K562 (cell line): ENCODE data around the gene PKP1. TPM values are rescaled to one million over a fixed set of nuclear protein-coding genes. Genes with fewer than 3 reads are reported as not detected.

Experiments
- ATAC-seq: fragments of 200-7000 bp; cut with Tn5 transposase; 3 replicates; pipeline ENCODE4 v1.9.1; 2020; ENCODE audit warnings: moderate library complexity
- BruUV-seq: library from RNA; stranded (reverse); fragments of 400-500 nt; replicated peaks from 2 replicates; lab custom pipeline; 2021; lab: Mats Ljungman, UMichigan
- CTCF ChIA-PET: fragments of 300-600 bp; formaldehyde crosslinking; extraction: SDS; loops from one replicate; lab custom pipeline; 2021; ENCODE audit warnings: low intra/inter-chr PET ratio; lab: Yijun Ruan, JAX
- POLR2A ChIA-PET: fragments of 300-600, 350-650 bp; sonication (Branson Sonifier 250); formaldehyde crosslinking; extraction: SDS; loops from one replicate; lab custom pipeline; 2021; ENCODE audit warnings: antibody characterized with exemption, inconsistent platforms; lab: Yijun Ruan, JAX
- DNase-seq, 4 experiments: peaks; one replicate each; pipeline versions ENCODE4 v3.0.0 to v3.0.0-alpha.2; 2011 to 2018; ENCODE audit warnings: low spot score in 3 of 4, mixed read lengths in 3 of 4; ENCODE audit errors: extremely low read depth in 1 of 4
- FAIRE-seq: peaks from 2 replicates; lab custom pipeline; 2011; peaks lifted over from hg19 to GRCh38; lab: Jason Lieb, UNC
- H2AFZ ChIP-seq: 2 replicates; pipeline ENCODE4 v1.6.0; 2011; ENCODE audit warnings: low read depth, low read length, control low read depth, inconsistent platforms
- H3K27ac ChIP-seq: fragments of 200-600 bp; 3 replicates; pipeline ENCODE4 v1.8.0; 2011; ENCODE audit warnings: low read depth, mild to moderate bottlenecking, control low read depth, inconsistent platforms, low read length, moderate library complexity, mixed read lengths; ENCODE audit errors: extremely low read depth
- H3K27me3 ChIP-seq, 2 experiments: fragments of 300-600 bp in 1 of 2; 2 replicates in 1 of 2; 3 replicates in 1 of 2; pipeline versions ENCODE4 v1.6.0 to v1.8.0; 2011; ENCODE audit warnings: inconsistent platforms in 2 of 2, low read length in 2 of 2, mild to moderate bottlenecking in 1 of 2, mixed read lengths in 1 of 2, moderate library complexity in 1 of 2; ENCODE audit not compliant: control insufficient read depth in 2 of 2, insufficient read depth in 2 of 2
- H3K36me3 ChIP-seq: fragments of 300-600 bp; 3 replicates; pipeline ENCODE4 v1.8.0; 2011; ENCODE audit warnings: mild to moderate bottlenecking, low read length, inconsistent platforms; ENCODE audit not compliant: control insufficient read depth, insufficient read depth
- H3K4me1 ChIP-seq, 2 experiments: fragments of 200-600 bp in 1 of 2; replicated peaks in 1 of 2; 2 replicates in 1 of 2; 3 replicates in 1 of 2; pipeline versions ENCODE4 v1.5.1 to v1.8.0; 2011; ENCODE audit warnings: inconsistent platforms in 2 of 2, low read length in 2 of 2, mild to moderate bottlenecking in 1 of 2, mixed read lengths in 1 of 2, moderate library complexity in 1 of 2; ENCODE audit not compliant: control insufficient read depth in 2 of 2, insufficient read depth in 2 of 2
- H3K4me2 ChIP-seq: 2 replicates; pipeline ENCODE4 v1.6.1; 2011; ENCODE audit warnings: low read length, control low read depth, inconsistent platforms, mixed read lengths; ENCODE audit not compliant: insufficient read depth
- H3K4me3 ChIP-seq: fragments of 200-600 bp; sonication (generic), shearing (Covaris generic); 2 replicates; pipeline ENCODE4 v1.5.1; 2016; ENCODE audit warnings: control low read depth, inconsistent platforms
- H3K79me2 ChIP-seq: fragments of 200-600 bp; 3 replicates; pipeline ENCODE4 v1.8.0; 2011; ENCODE audit warnings: low read length, inconsistent platforms; ENCODE audit not compliant: control insufficient read depth, insufficient read depth
- H3K9ac ChIP-seq, 2 experiments: 2 replicates each; pipeline versions ENCODE4 v1.6.0 to v1.6.1; 2011; ENCODE audit warnings: low read depth in 2 of 2, low read length in 2 of 2, control low read depth in 1 of 2, inconsistent platforms in 1 of 2, mild to moderate bottlenecking in 1 of 2, mixed read lengths in 1 of 2; ENCODE audit not compliant: insufficient read depth in 1 of 2
- H3K9me1 ChIP-seq: one replicate; pipeline ENCODE4 v1.6.0; 2011; ENCODE audit warnings: inconsistent platforms, mild to moderate bottlenecking, low read length, moderate library complexity; ENCODE audit not compliant: control insufficient read depth, insufficient read depth
- H3K9me3 ChIP-seq: replicated peaks from 2 replicates; pipeline ENCODE4 v1.5.1; 2011; ENCODE audit warnings: low read depth, low read length, inconsistent platforms; ENCODE audit not compliant: control insufficient read depth, insufficient read depth
- H4K20me1 ChIP-seq: replicated peaks from 2 replicates; pipeline ENCODE4 v1.6.1; 2011; ENCODE audit warnings: low read length, inconsistent platforms, mixed read lengths; ENCODE audit not compliant: control insufficient read depth, insufficient read depth
- ADNP ChIP-seq: fragments of 200-800 bp; sonication (Bioruptor generic); IDR thresholded peaks from 2 replicates; pipeline ENCODE4 v1.6.1; 2016; ENCODE audit warnings: missing genetic modification characterization, missing compliant biosample characterization
- CREM ChIP-seq: IDR thresholded peaks from 2 replicates; pipeline ENCODE4 v1.6.1; 2014; ENCODE audit warnings: antibody characterized with exemption, low read depth
- HNRNPLL ChIP-seq: fragments of 200-400 bp; formaldehyde crosslinking; IDR thresholded peaks from 2 replicates; pipeline ENCODE4 v1.6.1; 2017; ENCODE audit warnings: low read length, low read depth, mild to moderate bottlenecking; ENCODE audit not compliant: poor library complexity, severe bottlenecking
- NCOA6 ChIP-seq: fragments of 450-650 bp; IDR thresholded peaks from 2 replicates; pipeline ENCODE4 v1.6.1; 2017; ENCODE audit warnings: mild to moderate bottlenecking
- NCOR1 ChIP-seq: fragments of 450-650 bp; IDR thresholded peaks from 2 replicates; pipeline ENCODE4 v1.6.1; 2016; ENCODE audit warnings: mild to moderate bottlenecking, moderate library complexity
- RAD21 ChIP-seq, 2 experiments: fragments of 250-450 bp in 1 of 2; fragments of 450-650 bp in 1 of 2; sonication (Bioruptor Pico) in 1 of 2; formaldehyde crosslinking in 1 of 2; IDR thresholded peaks in 1 of 2; conservative IDR thresholded peaks in 1 of 2; 2 replicates each; pipeline versions ENCODE4 v1.4.0 to v1.8.0; 2020 to 2022; ENCODE audit warnings: mild to moderate bottlenecking in 2 of 2, moderate library complexity in 1 of 2
- RFX1 ChIP-seq: fragments of 450-650 bp; IDR thresholded peaks from 2 replicates; pipeline ENCODE4 v1.6.1; 2016; ENCODE audit warnings: mild to moderate bottlenecking, moderate library complexity
- SMARCA4 ChIP-seq: fragments of 450-650 bp; IDR thresholded peaks from 2 replicates; pipeline ENCODE4 v1.6.1; 2016
- ZZZ3 ChIP-seq: fragments of 450-650 bp; IDR thresholded peaks from 2 replicates; pipeline ENCODE4 v1.6.1; 2016; ENCODE audit warnings: antibody characterized with exemption, mild to moderate bottlenecking, moderate library complexity
- WGBS: fragments of 100-300 bp; shearing (Covaris generic); methylation state at CpG from one replicate; pipeline ENCODE4 v1.1.6; 2016; ENCODE audit warnings: low coverage, mixed read lengths; ENCODE audit not compliant: insufficient coverage; ENCODE audit errors: missing lambda C conversion rate; 5-methylcytosine and 5-hydroxymethylcytosine counted together
- in situ Hi-C: fragments of 300-500 bp; cut with MboI; formaldehyde crosslinking; loops from 4 replicates; pipeline ENCODE4 v1.15.0; 2018; ENCODE audit warnings: inconsistent platforms, mixed read lengths
- intact Hi-C: fragments of 100-400 bp; cut with micrococcal nuclease; formaldehyde crosslinking; loops from 2 replicates; pipeline ENCODE4 v1.14.2; 2022
- polyA plus RNA-seq, 8 experiments: library from polyadenylated mRNA; depleted of rRNA in 4 of 8; stranded (reverse) in 5 of 8; unstranded in 3 of 8; fragments of >200 nt; fragmentation: Nextera tagmentation in 2 of 8; fragmentation: Illumina TruSeq in 1 of 8; extraction: Ambion mirVana in 2 of 8; extraction: Trizol in 1 of 8; gene quantifications; 2 replicates each; pipeline versions ENCODE4 v1.2.1 to v1.2.3, GENCODE V29; 2011 to 2014; ENCODE audit warnings: inconsistent platforms in 1 of 8, missing spikeins in 1 of 8
- total RNA-seq, 7 experiments: library from RNA; depleted of rRNA in 6 of 7; stranded (reverse); fragments of >200 nt in 6 of 7; fragmentation: Illumina TruSeq in 2 of 7; extraction: Trizol in 2 of 7; gene quantifications; 2 replicates each; pipeline versions ENCODE4 v1.2.1 to v1.2.3, GENCODE V29; 2011 to 2021; ENCODE audit warnings: low replicate concordance in 1 of 7
- TF ChIP-seq, protein P1 (sequence below): fragments of 450-650 bp; formaldehyde crosslinking; IDR thresholded peaks from 2 replicates; pipeline ENCODE4 v1.4.0; 2020; ENCODE audit warnings: mild to moderate bottlenecking, moderate library complexity
- TF ChIP-seq, protein P2 (sequence below): sonication (generic); formaldehyde crosslinking; IDR thresholded peaks from 2 replicates; pipeline ENCODE4 v1.8.0; 2022; ENCODE audit warnings: mild to moderate bottlenecking, missing genetic modification reagents

The PKP1 gene
- total and polyA plus RNA-seq, 9 of the 15 experiments (the other 6 are each of a cell fraction or from before 2014, with no cell fraction given) = not detected

DNA sequence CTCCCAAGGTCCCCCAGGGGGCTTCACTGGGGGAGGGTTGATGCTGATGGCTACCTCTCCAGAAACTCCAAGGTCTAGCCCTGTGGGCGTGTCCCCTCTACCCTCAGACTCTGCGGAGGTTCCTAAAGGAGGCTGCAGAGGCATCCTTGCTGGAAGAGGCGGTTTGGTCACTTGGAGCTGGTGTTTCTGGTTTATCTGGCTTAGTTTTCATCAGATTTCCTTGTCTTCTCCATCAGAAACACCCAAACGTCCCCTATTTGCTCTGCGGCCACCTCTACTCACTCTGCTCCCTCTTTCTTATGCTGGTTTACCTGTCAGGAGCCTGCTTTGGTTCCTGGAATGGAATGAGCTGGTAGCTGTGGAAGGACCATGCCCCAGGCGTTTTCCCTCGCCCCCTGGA, 2.5 kb downstream of the PKP1 start:
- H3K9ac ChIP-seq = no peak overlapping the region
- ATAC-seq = no peak
- no peak overlapping the region for H2AFZ ChIP-seq
- ChIA-PET POLR2A (interaction anchor here (0.6 kb wide), 2 partner anchors 9 to 40 kb away, joined by 3 to 4 read pairs; no protein-coding TSS in a partner anchor), CTCF (no interaction called here)
- intact Hi-C loops = no loop called here
- H3K27me3 ChIP-seq = peaks cover 43 to 91% of the 10 kb centered on the region in 2 experiments
- H3K9me1 ChIP-seq = no peaks in the 10 kb centered on the region
- no peak for FAIRE-seq
- no peak overlapping the region for H3K4me2 ChIP-seq
- H3K4me3 ChIP-seq = no peak overlapping the region
- DNase-seq = no peak
- H3K36me3 ChIP-seq = no peaks in the 10 kb centered on the region
- no peaks in the 10 kb centered on the region for H3K9me3 ChIP-seq
- H4K20me1 ChIP-seq = peaks cover 9% of the 10 kb centered on the region
- TF ChIP-seq CREM = no peak
- no peak for TF ChIP-seq ADNP (tag)
- no peak for TF ChIP-seq ZZZ3
- TF ChIP-seq, all 486 proteins: peak for 0
- Histone ChIP-seq H3K79me2 (no peaks in the 10 kb centered on the region), H3K27ac (no peak overlapping the region), H3K4me1 (peaks cover 0 to 9% of the 10 kb centered on the region in 2 experiments; a peak in 1 of 5 replicates)
- BruUV-seq = no TSS peak
- WGBS = 3% methylated on average over 7 of the region's 7 CpGs
- in situ Hi-C loops = no loop called here

DNA sequence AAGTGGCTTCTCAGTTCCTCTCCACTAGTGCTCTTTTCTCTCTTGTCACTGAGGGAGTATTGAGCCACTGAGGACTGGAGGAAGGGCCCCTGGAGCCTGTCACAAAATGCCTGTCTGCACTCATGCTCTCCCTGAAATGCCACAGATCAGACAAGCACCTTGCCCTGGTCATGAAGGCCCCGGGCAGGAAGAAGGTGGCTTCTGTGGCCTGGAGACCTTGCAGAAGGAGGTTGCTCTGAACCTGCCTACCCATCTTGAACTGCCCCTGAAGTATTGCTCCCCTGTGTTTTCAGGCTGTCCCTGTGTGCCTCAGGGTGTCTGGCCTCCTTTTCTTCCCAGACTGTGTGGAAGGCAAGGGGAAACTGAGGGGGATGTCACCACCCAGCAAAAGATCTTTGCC, 3.1 kb downstream of the PKP1 start:
- H3K79me2 ChIP-seq = no peaks in the 10 kb centered on the region
- TF ChIP-seq RFX1 (no peak), NCOR1 (no peak), RAD21 (CRISPR knock-in tag; conservative IDR thresholded peaks at IDR 0.05 in 1 of 2, IDR thresholded peaks at IDR 0.05 in 1 of 2) (no peak), HNRNPLL (no peak), SMARCA4 (no peak), NCOA6 (no peak)
- TF ChIP-seq, protein P1, sequence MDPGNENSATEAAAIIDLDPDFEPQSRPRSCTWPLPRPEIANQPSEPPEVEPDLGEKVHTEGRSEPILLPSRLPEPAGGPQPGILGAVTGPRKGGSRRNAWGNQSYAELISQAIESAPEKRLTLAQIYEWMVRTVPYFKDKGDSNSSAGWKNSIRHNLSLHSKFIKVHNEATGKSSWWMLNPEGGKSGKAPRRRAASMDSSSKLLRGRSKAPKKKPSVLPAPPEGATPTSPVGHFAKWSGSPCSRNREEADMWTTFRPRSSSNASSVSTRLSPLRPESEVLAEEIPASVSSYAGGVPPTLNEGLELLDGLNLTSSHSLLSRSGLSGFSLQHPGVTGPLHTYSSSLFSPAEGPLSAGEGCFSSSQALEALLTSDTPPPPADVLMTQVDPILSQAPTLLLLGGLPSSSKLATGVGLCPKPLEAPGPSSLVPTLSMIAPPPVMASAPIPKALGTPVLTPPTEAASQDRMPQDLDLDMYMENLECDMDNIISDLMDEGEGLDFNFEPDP (CRISPR knock-in tag) = no peak
- TF ChIP-seq, protein P2, sequence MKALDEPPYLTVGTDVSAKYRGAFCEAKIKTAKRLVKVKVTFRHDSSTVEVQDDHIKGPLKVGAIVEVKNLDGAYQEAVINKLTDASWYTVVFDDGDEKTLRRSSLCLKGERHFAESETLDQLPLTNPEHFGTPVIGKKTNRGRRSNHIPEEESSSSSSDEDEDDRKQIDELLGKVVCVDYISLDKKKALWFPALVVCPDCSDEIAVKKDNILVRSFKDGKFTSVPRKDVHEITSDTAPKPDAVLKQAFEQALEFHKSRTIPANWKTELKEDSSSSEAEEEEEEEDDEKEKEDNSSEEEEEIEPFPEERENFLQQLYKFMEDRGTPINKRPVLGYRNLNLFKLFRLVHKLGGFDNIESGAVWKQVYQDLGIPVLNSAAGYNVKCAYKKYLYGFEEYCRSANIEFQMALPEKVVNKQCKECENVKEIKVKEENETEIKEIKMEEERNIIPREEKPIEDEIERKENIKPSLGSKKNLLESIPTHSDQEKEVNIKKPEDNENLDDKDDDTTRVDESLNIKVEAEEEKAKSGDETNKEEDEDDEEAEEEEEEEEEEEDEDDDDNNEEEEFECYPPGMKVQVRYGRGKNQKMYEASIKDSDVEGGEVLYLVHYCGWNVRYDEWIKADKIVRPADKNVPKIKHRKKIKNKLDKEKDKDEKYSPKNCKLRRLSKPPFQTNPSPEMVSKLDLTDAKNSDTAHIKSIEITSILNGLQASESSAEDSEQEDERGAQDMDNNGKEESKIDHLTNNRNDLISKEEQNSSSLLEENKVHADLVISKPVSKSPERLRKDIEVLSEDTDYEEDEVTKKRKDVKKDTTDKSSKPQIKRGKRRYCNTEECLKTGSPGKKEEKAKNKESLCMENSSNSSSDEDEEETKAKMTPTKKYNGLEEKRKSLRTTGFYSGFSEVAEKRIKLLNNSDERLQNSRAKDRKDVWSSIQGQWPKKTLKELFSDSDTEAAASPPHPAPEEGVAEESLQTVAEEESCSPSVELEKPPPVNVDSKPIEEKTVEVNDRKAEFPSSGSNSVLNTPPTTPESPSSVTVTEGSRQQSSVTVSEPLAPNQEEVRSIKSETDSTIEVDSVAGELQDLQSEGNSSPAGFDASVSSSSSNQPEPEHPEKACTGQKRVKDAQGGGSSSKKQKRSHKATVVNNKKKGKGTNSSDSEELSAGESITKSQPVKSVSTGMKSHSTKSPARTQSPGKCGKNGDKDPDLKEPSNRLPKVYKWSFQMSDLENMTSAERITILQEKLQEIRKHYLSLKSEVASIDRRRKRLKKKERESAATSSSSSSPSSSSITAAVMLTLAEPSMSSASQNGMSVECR (CRISPR knock-in tag) = no peak

More for the DNA sequence above, 3.1 kb downstream of the PKP1 start:
- POLR2A ChIA-PET = interaction anchor here (0.6 kb wide), 1 partner anchor 9 kb away, joined by 3 read pairs; no protein-coding TSS in a partner anchor
- Histone ChIP-seq H3K36me3 (no peaks in the 10 kb centered on the region), H2AFZ (no peak overlapping the region), H3K27ac (no peak overlapping the region), H3K4me3 (no peak overlapping the region), H3K27me3 (peaks cover 44 to 93% of the 10 kb centered on the region in 2 experiments), H3K9me1 (no peaks in the 10 kb centered on the region), H3K9me3 (no peaks in the 10 kb centered on the region), H3K9ac (no peak overlapping the region), H4K20me1 (peaks cover 9% of the 10 kb centered on the region), H3K4me2 (no peak overlapping the region), H3K4me1 (peaks cover 0 to 9% of the 10 kb centered on the region in 2 experiments; a peak in 1 of 5 replicates)
- 0% methylated on average over 1 of the region's 1 CpG for WGBS
- ATAC-seq = no peak
- in situ Hi-C loops (no loop called here), intact Hi-C loops (no loop called here)
- FAIRE-seq = no peak
- no TSS peak for BruUV-seq
- CTCF ChIA-PET = no interaction called here
- DNase-seq = no peak
